ENCODE results near the gene AGPAT1.
"Not testable (repeated sequence)": the region's sequence is repeated elsewhere in the genome, so short reads cannot be mapped to it uniquely, and the experiment has no call there.

AGPAT1 gene

DNA sequence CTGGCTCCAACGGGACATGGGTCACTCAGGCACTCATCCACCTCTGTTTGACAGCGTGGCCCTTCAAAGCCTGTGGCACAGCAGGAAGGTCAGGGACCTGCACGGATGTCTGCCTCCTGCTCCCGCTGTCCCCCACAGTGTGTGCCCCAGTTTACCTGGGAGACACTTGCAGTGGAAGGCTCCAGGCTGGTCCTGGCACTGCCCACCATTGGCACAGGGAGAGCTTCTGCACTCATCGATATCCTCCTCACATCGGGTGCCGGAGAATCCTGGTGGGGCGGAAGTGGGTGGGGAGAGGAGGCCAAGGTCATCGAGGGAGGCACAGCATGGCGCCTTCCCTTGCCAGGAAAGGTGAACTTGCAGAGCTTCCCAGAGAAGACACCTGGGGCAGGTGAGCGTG lies 41.1 kb upstream of the AGPAT1 start:
- TF ChIP-seq CTCF (IDR thresholded peaks at IDR 0.05) (no peak), ZFX (IDR thresholded peaks at IDR 0.05; ENCODE audit: borderline replicate concordance) (no peak)

DNA sequence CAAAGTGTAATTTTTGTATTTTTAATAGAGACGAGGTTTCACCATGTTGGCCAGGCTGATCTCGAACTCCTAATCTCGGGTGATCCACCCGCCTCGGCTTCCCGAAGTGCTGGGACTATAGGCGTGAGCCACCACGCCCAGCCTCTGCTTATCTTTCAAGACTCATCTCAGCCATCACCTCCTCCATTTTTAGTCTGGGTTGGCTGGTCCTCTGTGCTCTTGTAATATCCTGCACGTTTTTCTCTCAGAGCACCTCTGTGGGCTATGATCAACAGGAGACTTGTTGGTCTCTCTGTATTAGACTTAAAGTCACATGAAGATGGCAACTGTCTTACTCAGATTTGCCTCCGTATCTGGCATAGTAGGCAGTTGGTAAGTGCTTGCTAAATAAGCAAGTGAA lies 40.4 kb upstream of the AGPAT1 start:
- H3K27ac ChIP-seq, result no peak overlapping the region
- no peak for TF ChIP-seq ZFX (IDR thresholded peaks at IDR 0.05; ENCODE audit: borderline replicate concordance)
- TF ChIP-seq CTCF (IDR thresholded peaks at IDR 0.05), result no peak

More for the DNA sequence above, 41.1 kb upstream of the AGPAT1 start:
- H3K27ac ChIP-seq, result no peak overlapping the region

GRCh38 chr6:32215617-32216016 lies 39.7 kb upstream of the AGPAT1 start:
- TF ChIP-seq CTCF (IDR thresholded peaks at IDR 0.05) (no peak), ZFX (IDR thresholded peaks at IDR 0.05; ENCODE audit: borderline replicate concordance) (no peak)
- H3K27ac ChIP-seq, result no peak overlapping the region

DNA sequence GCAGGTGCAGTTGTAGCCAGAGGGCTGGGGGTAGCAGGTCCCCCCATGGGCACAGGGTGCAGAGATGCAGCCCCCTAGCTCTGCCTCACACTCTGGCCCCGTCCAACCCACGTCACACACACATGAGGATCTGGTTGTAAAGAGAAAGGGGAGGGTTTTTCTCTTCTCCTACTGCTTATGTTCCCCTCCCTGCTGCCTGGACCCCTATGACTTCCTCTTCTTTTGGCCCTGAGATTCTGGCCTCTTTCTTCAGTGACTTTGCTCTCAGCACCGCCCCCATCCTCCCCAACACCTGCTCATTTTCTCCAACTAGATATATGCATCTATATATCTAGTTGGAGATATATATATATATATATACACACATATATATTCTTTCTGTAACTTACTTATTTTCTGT lies 38.2 kb upstream of the AGPAT1 start:
- H3K27ac ChIP-seq, result no peak overlapping the region
- TF ChIP-seq CTCF (IDR thresholded peaks at IDR 0.05) (no peak), ZFX (IDR thresholded peaks at IDR 0.05; ENCODE audit: borderline replicate concordance) (no peak)

DNA sequence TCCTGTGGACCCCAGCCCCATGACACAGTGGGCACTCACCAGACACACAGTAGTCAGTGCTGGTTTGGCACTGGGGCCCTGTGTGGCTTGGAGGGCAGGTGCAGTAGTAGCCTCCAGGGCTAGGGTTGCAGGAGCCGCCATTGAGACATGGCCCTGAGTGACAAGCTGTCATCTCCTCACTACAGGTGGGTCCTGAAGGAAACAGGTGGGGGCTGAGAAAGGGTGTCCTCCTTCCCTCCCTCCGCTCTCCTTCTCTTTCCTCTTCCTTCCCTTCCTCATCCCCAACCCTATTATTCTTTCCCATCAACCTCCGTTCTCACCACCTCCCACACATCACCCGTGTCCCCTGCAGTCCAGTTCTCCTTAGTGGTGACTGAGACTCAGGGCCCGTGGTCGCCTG lies 37.8 kb upstream of the AGPAT1 start:
- TF ChIP-seq ZFX (IDR thresholded peaks at IDR 0.05; ENCODE audit: borderline replicate concordance), result no peak
- TF ChIP-seq CTCF (IDR thresholded peaks at IDR 0.05), result no peak

DNA sequence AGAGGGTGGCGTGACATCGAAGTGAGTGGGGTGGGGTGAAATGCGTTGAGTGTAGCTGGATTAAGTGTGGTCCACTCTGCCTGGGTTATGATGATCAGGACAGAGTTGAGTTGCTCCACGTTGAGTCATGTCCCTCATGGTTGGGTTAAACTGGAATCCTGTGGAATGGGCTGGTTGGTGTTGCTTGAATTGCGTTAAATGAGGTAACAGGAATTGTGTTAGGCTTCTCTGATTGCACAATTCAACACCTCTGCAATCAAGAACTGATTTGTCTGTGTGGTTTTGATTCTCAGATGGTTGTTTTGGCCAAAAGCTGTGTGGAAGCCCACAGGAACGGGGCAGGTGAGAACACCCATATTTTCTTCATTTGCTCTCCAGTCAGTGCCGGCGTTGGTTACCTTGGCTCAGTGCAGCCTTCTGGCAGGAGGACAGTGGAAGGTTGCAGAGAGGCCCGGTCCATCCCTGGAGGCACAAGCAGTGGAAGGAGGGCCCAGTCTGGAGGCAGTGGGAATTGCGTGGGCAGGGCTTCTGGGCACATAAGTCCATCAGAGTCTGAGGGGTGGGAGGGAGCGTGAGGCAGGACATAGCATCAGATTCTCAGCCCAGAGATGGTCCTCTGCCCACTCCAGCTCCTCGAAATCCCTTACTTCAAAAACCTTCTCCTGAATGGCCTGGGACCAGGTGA lies 36.3 kb upstream of the AGPAT1 start:
- TF ChIP-seq CTCF (IDR thresholded peaks at IDR 0.05), result no peak
- no peak for TF ChIP-seq ZFX (IDR thresholded peaks at IDR 0.05; ENCODE audit: borderline replicate concordance)

More for the DNA sequence above, 37.8 kb upstream of the AGPAT1 start:
- H3K27ac ChIP-seq, result no peak overlapping the region

DNA sequence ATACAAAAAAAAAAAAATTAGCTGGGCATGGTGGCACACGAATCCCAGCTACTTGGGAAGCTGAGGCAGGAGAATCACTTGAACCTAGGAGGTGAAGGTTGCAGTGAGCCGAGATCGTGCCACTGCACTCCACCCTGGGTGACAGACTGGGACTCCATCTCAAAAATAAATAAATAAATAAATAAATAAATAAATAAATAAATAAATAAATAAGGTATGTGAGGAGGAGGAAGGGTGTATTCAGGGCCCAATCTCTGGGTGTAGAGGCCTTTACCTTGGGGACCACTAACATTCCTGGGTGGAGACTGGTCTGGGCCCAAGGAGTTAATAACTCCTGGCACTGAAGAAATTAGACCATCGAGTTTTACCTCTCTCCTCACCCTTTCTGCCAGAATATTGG lies 35.5 kb upstream of the AGPAT1 start:
- not testable (repeated sequence) for H3K27ac ChIP-seq

More for the DNA sequence above, 36.3 kb upstream of the AGPAT1 start:
- H3K27ac ChIP-seq, result no peak overlapping the region

- TF ChIP-seq ZFX (IDR thresholded peaks at IDR 0.05; ENCODE audit: borderline replicate concordance) (no peak), CTCF (IDR thresholded peaks at IDR 0.05) (no peak)
Observed at GRCh38 chr6:32210191-32210601, 34.3 kb upstream of the AGPAT1 start.

More at GRCh38 chr6:32210191-32210601, 34.3 kb upstream of the AGPAT1 start:
- H3K27ac ChIP-seq, result no peak overlapping the region

Measured in 22Rv1 (cell line).